ENCODE data around the gene FKBP14.

DNA sequence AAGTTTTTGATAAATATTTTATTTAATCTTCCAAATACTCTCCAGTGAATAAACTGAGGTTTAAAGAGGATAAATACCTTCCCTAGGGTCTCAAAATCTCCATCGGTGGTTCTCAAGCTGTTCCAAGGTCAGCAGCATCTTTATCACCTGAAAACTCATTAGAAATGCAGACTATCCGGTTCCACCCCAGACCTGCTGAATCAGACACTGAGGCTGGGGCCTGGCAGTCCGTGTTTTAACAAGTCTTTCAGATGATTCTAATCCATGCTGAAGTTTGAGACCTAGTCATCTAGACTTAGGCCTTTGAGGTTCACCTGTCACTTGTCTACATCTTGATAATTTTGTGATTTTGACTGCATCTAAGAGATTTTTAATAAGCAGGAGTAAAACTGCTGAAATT lies 39.2 kb upstream of the FKBP14 start:
- TF ChIP-seq BRCA1 (IDR thresholded peaks at IDR 0.05; ENCODE audit: low read depth, low read length) (no peak), POLR2AphosphoS5 (IDR thresholded peaks at IDR 0.05; ENCODE audit: low read depth, low read length) (no peak), SP4 (IDR thresholded peaks at IDR 0.05; ENCODE audit: low read length) (no peak), SRF (IDR thresholded peaks at IDR 0.05; ENCODE audit: low read depth, low read length) (no peak), RFX5 (IDR thresholded peaks at IDR 0.05; ENCODE audit: borderline replicate concordance, low read depth, low read length) (no peak), ZNF274 (IDR thresholded peaks at IDR 0.05; ENCODE audit: borderline replicate concordance, extremely low read depth, low read length) (no peak), EP300 (IDR thresholded peaks at IDR 0.05; ENCODE audit: borderline replicate concordance in 1 of 2, low read depth in 2 of 2, low read length in 2 of 2) (no peak), TCF12 (IDR thresholded peaks at IDR 0.05; ENCODE audit: low read depth, low read length) (no peak), SIRT6 (IDR thresholded peaks at IDR 0.05; ENCODE audit: low read length) (no peak), YY1 (IDR thresholded peaks at IDR 0.05; ENCODE audit: low read depth, low read length) (no peak)
- TF ChIP-seq, protein P1, sequence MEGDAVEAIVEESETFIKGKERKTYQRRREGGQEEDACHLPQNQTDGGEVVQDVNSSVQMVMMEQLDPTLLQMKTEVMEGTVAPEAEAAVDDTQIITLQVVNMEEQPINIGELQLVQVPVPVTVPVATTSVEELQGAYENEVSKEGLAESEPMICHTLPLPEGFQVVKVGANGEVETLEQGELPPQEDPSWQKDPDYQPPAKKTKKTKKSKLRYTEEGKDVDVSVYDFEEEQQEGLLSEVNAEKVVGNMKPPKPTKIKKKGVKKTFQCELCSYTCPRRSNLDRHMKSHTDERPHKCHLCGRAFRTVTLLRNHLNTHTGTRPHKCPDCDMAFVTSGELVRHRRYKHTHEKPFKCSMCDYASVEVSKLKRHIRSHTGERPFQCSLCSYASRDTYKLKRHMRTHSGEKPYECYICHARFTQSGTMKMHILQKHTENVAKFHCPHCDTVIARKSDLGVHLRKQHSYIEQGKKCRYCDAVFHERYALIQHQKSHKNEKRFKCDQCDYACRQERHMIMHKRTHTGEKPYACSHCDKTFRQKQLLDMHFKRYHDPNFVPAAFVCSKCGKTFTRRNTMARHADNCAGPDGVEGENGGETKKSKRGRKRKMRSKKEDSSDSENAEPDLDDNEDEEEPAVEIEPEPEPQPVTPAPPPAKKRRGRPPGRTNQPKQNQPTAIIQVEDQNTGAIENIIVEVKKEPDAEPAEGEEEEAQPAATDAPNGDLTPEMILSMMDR (IDR thresholded peaks at IDR 0.05; ENCODE audit: control extremely low read depth in 1 of 3, insufficient read depth in 1 of 3, low read depth in 1 of 3, low read length in 3 of 3), result no peak
- TF ChIP-seq, protein P2, sequence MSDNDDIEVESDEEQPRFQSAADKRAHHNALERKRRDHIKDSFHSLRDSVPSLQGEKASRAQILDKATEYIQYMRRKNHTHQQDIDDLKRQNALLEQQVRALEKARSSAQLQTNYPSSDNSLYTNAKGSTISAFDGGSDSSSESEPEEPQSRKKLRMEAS (IDR thresholded peaks at IDR 0.05), result no peak

All from H1 (cell line).